ENCODE measurements around the gene FGFR4.
"Not testable (repeated sequence)": the region's sequence is repeated elsewhere in the genome, so short reads cannot be mapped to it uniquely, and the experiment has no call there.

Gene FGFR4

GRCh38 chr5:177086654-177087397 is at the start of gene FGFR4:
Gene FGFR4 (plus strand): TSS chr5:177086915. CDS start chr5:177089603, 2,688 bp downstream.
- peak; percentile 98 for DNase-seq (ENCODE audit: low spot score)

GRCh38 chr5:177036921-177037320 is 49.8 kb upstream of the FGFR4 start:
- no peak for DNase-seq (ENCODE audit: low spot score)

- DNase-seq (ENCODE audit: low spot score): no peak
These were observed 45.8 kb upstream of the FGFR4 start for GRCh38 chr5:177040814-177041420.

GRCh38 chr5:177041936-177042335 is 44.8 kb upstream of the FGFR4 start:
- DNase-seq (ENCODE audit: low spot score): no peak

GRCh38 chr5:177043114-177043513 is 43.6 kb upstream of the FGFR4 start:
- DNase-seq (ENCODE audit: low spot score): no peak

GRCh38 chr5:177043958-177044357 is 42.8 kb upstream of the FGFR4 start:
- DNase-seq (ENCODE audit: low spot score): no peak

GRCh38 chr5:177044641-177045040 is 42.1 kb upstream of the FGFR4 start:
- DNase-seq (ENCODE audit: low spot score): no peak

GRCh38 chr5:177045631-177046030 is 41.1 kb upstream of the FGFR4 start:
- DNase-seq (ENCODE audit: low spot score): no peak

- DNase-seq (ENCODE audit: low spot score): not testable (repeated sequence)
These were observed 38.2 kb upstream of the FGFR4 start for GRCh38 chr5:177048531-177048930.

- no peak for DNase-seq (ENCODE audit: low spot score)
These were observed 37.4 kb upstream of the FGFR4 start for GRCh38 chr5:177049285-177049684.

GRCh38 chr5:177064500-177065277 is 22.0 kb upstream of the FGFR4 start:
- DNase-seq (ENCODE audit: low spot score): no peak

- no peak for DNase-seq (ENCODE audit: low spot score)
These were observed 21.2 kb upstream of the FGFR4 start for GRCh38 chr5:177065491-177065890.

- no peak for DNase-seq (ENCODE audit: low spot score)
These were observed 20.5 kb upstream of the FGFR4 start for GRCh38 chr5:177066224-177066623.

GRCh38 chr5:177067503-177067902 is 19.2 kb upstream of the FGFR4 start:
- DNase-seq (ENCODE audit: low spot score): no peak

- DNase-seq (ENCODE audit: low spot score): no peak
These were observed 16.1 kb upstream of the FGFR4 start for GRCh38 chr5:177070536-177071191.

- DNase-seq (ENCODE audit: low spot score): peak; percentile 71
These were observed 14.9 kb upstream of the FGFR4 start for GRCh38 chr5:177071666-177072385.

- DNase-seq (ENCODE audit: low spot score): no peak
These were observed 9.4 kb upstream of the FGFR4 start for GRCh38 chr5:177077335-177077734.

- no peak for DNase-seq (ENCODE audit: low spot score)
These were observed 7.1 kb upstream of the FGFR4 start for GRCh38 chr5:177079606-177080005.

GRCh38 chr5:177080265-177080664 is 6.5 kb upstream of the FGFR4 start:
- DNase-seq (ENCODE audit: low spot score): no peak

- no peak for DNase-seq (ENCODE audit: low spot score)
These were observed 4.9 kb upstream of the FGFR4 start for GRCh38 chr5:177081859-177082258.

GRCh38 chr5:177083357-177083756 is 3.4 kb upstream of the FGFR4 start:
- no peak for DNase-seq (ENCODE audit: low spot score)

GRCh38 chr5:177084175-177084574 is 2.5 kb upstream of the FGFR4 start:
- DNase-seq (ENCODE audit: low spot score): no peak

All from iPS-NIHi11 (cell line).